Uterus (tissue), 4 donors: ENCODE results near the gene SMC3. TPM values are rescaled to one million over a fixed set of nuclear protein-coding genes. Genes with fewer than 3 reads are reported as not detected.
"Not testable (repeated sequence)": the region's sequence is repeated elsewhere in the genome, so short reads cannot be mapped to it uniquely, and the experiment has no call there.

ENCODE experiments used
- DNase-seq, 2 donors: peaks; one replicate each; pipeline ENCODE4 v3.0.0-alpha.2; 2019 to 2020
- H3K27ac ChIP-seq, 2 donors: fragments of 200-600 bp; sonication (generic); 1 replicate in 1 of 2; 2 replicates in 1 of 2; pipeline ENCODE4 v1.5.1; 2016 to 2018
- H3K27me3 ChIP-seq, 2 donors: fragments of 200-600 bp; sonication (generic); one replicate each; pipeline ENCODE4 v1.5.1; 2018 to 2019; ENCODE audit warnings: control low read depth in 1 of 2
- H3K36me3 ChIP-seq, 2 donors: fragments of 200-600 bp; sonication (generic); one replicate each; pipeline ENCODE4 v1.5.1; 2019; ENCODE audit warnings: control low read depth in 1 of 2
- H3K4me1 ChIP-seq, 2 donors: fragments of 200-600 bp; sonication (generic); one replicate each; pipeline ENCODE4 v1.5.1; 2018 to 2019; ENCODE audit warnings: control low read depth in 1 of 2
- H3K4me3 ChIP-seq, 2 donors: fragments of 200-600 bp; sonication (generic); 1 replicate in 1 of 2; 2 replicates in 1 of 2; pipeline ENCODE4 v1.5.1; 2018 to 2019; ENCODE audit warnings: mild to moderate bottlenecking in 1 of 2
- H3K9me3 ChIP-seq, 2 donors: fragments of 200-600 bp; sonication (generic); one replicate each; pipeline ENCODE4 v1.5.1; 2019; ENCODE audit warnings: control low read depth in 1 of 2
- POLR2A ChIP-seq, 2 donors: fragments of 450-650 bp; IDR thresholded peaks; one replicate each; pipeline ENCODE4 v1.6.1; 2016; ENCODE audit warnings: antibody characterized with exemption in 2 of 2, mild to moderate bottlenecking in 1 of 2, moderate library complexity in 1 of 2
- intact Hi-C: fragments of 100-400 bp; cut with DNase I; formaldehyde crosslinking; loops from one replicate; pipeline ENCODE4 v1.15.1; 2023; ENCODE audit warnings: low total_unique reads
- total RNA-seq, 4 donors: library from RNA; depleted of rRNA in 3 of 4; stranded (reverse); fragments of >200 nt in 3 of 4; gene quantifications; one replicate each; pipeline versions ENCODE4 v1.1.0 to v1.2.4, GENCODE V29; 2014 to 2023
- TF ChIP-seq, protein P1 (sequence below), 4 experiments: fragments of 200-600 bp in 2 of 4; fragments of 450-650 bp in 2 of 4; sonication (generic) in 2 of 4; IDR thresholded peaks; one replicate each; pipeline ENCODE4 v1.5.1; 2016 to 2019; ENCODE audit warnings: antibody characterized with exemption in 4 of 4, mild to moderate bottlenecking in 2 of 4, moderate library complexity in 1 of 4
- donor health status: DM: yes; HTN: yes; CAD: no.

SMC3 gene
- total RNA-seq, 4 donors from 2014 or later, result 12.4 to 45.3 (median 39.3) TPM

DNA sequence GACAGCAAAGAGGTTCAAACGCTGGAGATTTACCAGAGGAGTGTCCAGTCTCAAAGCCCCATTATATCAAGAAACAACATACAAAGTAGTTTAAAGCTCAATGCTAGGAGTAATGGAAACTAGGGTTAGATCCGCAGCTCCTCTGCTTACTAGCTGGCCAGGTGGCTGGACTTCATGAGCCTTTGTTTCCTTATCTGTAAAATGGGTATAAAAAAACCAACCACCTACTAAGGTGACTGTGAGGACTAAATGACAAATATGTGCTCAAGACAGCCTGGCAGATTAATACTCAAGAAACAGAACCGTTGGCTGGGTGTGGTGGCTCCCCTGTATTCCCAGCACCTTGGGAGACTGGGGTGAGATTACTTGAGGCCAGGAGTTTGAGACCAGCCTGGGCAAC lies 70.8 kb downstream of the SMC3 start:
- Histone ChIP-seq H3K4me3 (no peak overlapping the region), H3K27me3 (peaks cover 0 to 7% of the 10 kb centered on the region in 2 donors), H3K27ac (no peak overlapping the region), H3K36me3 (no peaks in the 10 kb centered on the region), H3K9me3 (no peaks in the 10 kb centered on the region), H3K4me1 (no peaks in the 10 kb centered on the region)
- no peak for TF ChIP-seq POLR2A (IDR thresholded peaks at IDR 0.05)
- TF ChIP-seq, protein P1, sequence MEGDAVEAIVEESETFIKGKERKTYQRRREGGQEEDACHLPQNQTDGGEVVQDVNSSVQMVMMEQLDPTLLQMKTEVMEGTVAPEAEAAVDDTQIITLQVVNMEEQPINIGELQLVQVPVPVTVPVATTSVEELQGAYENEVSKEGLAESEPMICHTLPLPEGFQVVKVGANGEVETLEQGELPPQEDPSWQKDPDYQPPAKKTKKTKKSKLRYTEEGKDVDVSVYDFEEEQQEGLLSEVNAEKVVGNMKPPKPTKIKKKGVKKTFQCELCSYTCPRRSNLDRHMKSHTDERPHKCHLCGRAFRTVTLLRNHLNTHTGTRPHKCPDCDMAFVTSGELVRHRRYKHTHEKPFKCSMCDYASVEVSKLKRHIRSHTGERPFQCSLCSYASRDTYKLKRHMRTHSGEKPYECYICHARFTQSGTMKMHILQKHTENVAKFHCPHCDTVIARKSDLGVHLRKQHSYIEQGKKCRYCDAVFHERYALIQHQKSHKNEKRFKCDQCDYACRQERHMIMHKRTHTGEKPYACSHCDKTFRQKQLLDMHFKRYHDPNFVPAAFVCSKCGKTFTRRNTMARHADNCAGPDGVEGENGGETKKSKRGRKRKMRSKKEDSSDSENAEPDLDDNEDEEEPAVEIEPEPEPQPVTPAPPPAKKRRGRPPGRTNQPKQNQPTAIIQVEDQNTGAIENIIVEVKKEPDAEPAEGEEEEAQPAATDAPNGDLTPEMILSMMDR (IDR thresholded peaks at IDR 0.05), result no peak
- DNase-seq, result no peak
- intact Hi-C loops, result no loop called here

DNA sequence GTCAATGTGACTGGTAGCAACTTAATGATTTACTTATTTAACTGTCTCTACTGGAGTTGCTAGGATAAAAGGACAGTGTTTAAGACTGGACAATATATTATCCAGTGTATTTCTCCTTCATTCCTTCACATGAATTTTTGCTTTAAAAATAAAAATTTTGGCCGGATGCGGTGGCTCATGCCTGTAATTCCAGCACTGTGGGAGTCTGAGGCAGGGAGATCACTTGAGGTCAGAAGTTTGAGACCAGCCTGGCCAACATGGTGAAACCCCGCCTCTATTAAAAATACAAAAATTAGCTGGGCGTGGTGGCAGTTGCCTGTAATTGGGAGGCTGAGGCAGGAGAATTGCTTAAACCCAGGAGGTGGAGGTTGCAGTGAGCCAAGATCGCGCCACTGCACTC lies 71.6 kb downstream of the SMC3 start:
- H3K9me3 ChIP-seq, H3K4me1 ChIP-seq, H3K4me3 ChIP-seq, intact Hi-C loops, H3K36me3 ChIP-seq, DNase-seq, H3K27ac ChIP-seq, H3K27me3 ChIP-seq: not testable (repeated sequence)

DNA sequence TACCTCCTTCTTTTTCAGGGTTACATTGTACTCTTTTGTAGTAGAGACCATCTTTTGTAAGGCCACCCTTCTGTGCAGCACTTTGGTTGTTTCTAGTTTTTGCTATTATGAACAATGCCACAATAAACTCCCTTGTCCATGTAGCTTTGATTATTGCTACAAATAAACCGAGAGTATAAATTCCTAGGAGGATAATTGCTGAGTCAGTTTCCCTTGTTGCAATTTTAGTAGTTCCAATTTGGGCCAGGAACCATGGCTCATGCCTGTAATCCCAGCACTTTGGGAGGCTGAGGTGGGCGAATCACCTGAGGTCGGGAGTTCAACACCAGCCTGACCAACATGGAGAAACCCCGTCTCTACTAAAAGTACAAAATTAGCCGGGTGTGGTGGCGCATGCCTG lies 72.4 kb downstream of the SMC3 start:
- H3K4me1 ChIP-seq, DNase-seq, H3K9me3 ChIP-seq, H3K4me3 ChIP-seq, intact Hi-C loops, H3K36me3 ChIP-seq, H3K27ac ChIP-seq: not testable (repeated sequence)
- peaks cover 3 to 10% of the 10 kb centered on the region in 2 donors for H3K27me3 ChIP-seq

DNA sequence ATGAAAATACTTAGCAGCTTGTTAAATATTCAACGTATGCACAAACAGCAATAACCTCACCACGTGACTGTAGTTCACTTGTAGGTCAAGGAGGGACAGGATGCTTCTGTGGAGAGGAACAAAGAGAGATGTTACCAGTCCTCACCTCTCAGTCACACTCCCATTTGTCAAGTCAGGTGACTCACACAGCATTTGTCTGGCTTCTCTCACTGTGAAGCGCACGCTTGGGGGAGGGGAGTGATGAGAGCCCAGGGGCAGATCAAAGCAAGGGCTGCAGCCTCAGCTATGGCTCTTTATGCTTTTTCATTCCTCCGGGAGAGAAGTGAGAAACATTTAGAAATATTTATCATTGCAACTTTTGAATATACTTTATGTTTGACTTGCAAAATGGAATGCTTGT lies 73.8 kb downstream of the SMC3 start:
- Histone ChIP-seq H3K9me3 (no peaks in the 10 kb centered on the region), H3K4me3 (no peak overlapping the region), H3K36me3 (no peaks in the 10 kb centered on the region), H3K27ac (no peak overlapping the region), H3K27me3 (peaks cover 3 to 17% of the 10 kb centered on the region in 2 donors), H3K4me1 (peaks cover 0 to 10% of the 10 kb centered on the region in 2 donors)
- intact Hi-C loops, result no loop called here
- TF ChIP-seq, protein P1 (IDR thresholded peaks at IDR 0.05), result no peak
- no peak for DNase-seq

DNA sequence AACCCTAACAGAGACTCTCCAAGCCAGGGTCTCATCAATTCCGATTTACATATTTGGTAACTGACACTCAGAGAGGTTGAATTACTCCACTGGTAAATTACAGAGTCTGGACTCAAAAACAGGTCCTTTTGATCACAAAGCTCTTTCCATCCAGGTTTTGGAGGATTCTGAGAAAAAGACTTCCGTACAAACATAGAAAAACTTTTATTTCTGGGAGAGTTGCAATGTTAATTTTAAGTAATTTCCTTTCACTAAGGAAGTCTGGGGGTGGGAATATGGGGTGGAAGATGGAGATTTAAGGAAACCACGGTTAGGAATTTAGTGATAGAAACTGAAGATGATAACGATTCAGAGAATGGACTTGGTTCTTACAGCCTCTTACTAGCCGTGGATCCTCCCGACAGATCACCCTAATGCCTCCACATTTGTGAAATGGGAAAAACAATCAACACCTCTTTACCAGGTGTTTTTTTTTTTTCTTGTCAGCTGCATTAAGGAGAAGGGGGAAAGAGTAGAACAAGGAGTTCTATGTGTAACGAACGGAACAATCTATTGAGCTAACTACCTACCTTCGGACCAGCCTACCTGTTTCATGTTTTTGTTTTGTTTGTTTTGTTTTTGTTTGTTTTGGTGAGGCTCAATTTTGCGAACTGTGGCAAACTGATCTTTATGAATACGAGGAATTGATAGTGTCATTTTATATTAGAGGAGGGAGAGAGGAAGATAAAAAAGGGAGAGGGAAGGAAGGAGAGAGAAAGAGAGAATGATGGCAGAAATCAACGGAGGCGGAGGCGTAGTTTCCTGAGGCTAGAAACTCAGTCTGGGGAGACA lies 74.9 kb downstream of the SMC3 start:
- peaks cover 3 to 28% of the 10 kb centered on the region in 2 donors for H3K27me3 ChIP-seq
- H3K4me3 ChIP-seq, result no peak overlapping the region
- no peak overlapping the region for H3K27ac ChIP-seq
- no peaks in the 10 kb centered on the region for H3K36me3 ChIP-seq
- intact Hi-C loops, result no loop called here
- H3K9me3 ChIP-seq, result no peaks in the 10 kb centered on the region
- TF ChIP-seq, protein P1 (IDR thresholded peaks at IDR 0.05), result no peak
- TF ChIP-seq POLR2A (IDR thresholded peaks at IDR 0.05), result no peak
- peaks cover 0 to 10% of the 10 kb centered on the region in 2 donors for H3K4me1 ChIP-seq
- DNase-seq, result no peak

DNA sequence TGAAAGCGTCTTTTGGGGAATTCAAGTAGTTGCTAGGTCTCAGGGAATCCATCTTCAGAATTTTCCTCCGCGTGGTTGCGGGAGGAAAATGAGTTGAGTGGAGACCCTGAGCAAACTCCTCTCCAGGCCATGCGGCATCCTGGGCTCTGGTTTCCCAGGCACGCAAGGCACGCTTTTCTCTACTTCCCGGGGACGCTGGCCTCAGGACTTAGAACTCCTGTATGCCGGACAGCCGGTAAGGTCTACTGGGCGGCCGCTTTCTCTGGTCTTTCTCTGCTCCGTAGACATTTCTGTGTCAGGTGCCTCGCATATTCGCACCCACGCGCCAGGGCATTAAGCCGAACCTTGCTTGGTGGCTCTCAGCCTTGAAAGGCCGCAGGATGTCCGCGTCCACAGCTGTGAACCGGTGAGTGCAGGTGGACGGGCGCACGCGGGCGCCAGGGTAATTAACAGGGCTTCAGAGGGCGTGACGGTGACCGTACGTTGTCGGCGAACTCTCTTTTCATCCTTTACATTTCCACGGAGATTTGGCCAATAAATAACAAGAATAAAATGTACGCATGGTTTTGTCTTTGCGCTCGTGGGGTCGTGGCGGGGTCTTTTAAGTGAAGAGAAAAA lies 75.6 kb downstream of the SMC3 start:
- Histone ChIP-seq H3K36me3 (no peaks in the 10 kb centered on the region), H3K27ac (no peak overlapping the region), H3K9me3 (no peaks in the 10 kb centered on the region), H3K4me3 (peak overlapping the region in 1 of 2 donors; percentile 31), H3K4me1 (peaks cover 0 to 10% of the 10 kb centered on the region in 2 donors), H3K27me3 (peaks cover 3 to 30% of the 10 kb centered on the region in 2 donors)
- DNase-seq, result no peak
- intact Hi-C loops, result no loop called here
- TF ChIP-seq POLR2A (IDR thresholded peaks at IDR 0.05), result no peak
- TF ChIP-seq, protein P1 (IDR thresholded peaks at IDR 0.05), result no peak
